ENCODE data around the gene BCAR1. TPM values are rescaled to one million over a fixed set of nuclear protein-coding genes. Genes with fewer than 3 reads are reported as not detected.

Gene BCAR1
- polyA plus RNA-seq, 1 donor: 51.2 TPM

- no peak for DNase-seq
Measured at GRCh38 chr16:75204410-75204758, 47.0 kb downstream of the BCAR1 start.

GRCh38 chr16:75203667-75204409 is 47.6 kb downstream of the BCAR1 start:
- DNase-seq: no peak

GRCh38 chr16:75203096-75203495 is 48.3 kb downstream of the BCAR1 start:
- DNase-seq: no peak

GRCh38 chr16:75202069-75202590 is 49.3 kb downstream of the BCAR1 start:
- DNase-seq: no peak

GRCh38 chr16:75198135-75198600 is 53.3 kb downstream of the BCAR1 start:
- no peak for DNase-seq

- DNase-seq: no peak
Measured at GRCh38 chr16:75197522-75198134, 53.8 kb downstream of the BCAR1 start.

GRCh38 chr16:75196836-75197235 is 54.6 kb downstream of the BCAR1 start:
- DNase-seq: no peak

- DNase-seq: no peak
Measured at GRCh38 chr16:75195811-75196790, 55.3 kb downstream of the BCAR1 start.

- DNase-seq: no peak
Measured at GRCh38 chr16:75193730-75194444, 57.5 kb downstream of the BCAR1 start.

- no peak for DNase-seq
Measured at GRCh38 chr16:75193265-75193650, 58.2 kb downstream of the BCAR1 start.

GRCh38 chr16:75192606-75193264 is 58.7 kb downstream of the BCAR1 start:
- no peak for DNase-seq

- DNase-seq: no peak
Measured at GRCh38 chr16:75189638-75190245, 61.7 kb downstream of the BCAR1 start.

- no peak for DNase-seq
Measured at GRCh38 chr16:75188832-75189477, 62.5 kb downstream of the BCAR1 start.

- DNase-seq: no peak
Measured at GRCh38 chr16:75181630-75182029, 69.8 kb downstream of the BCAR1 start.

- no peak for DNase-seq
Measured at GRCh38 chr16:75179208-75179607, 72.2 kb downstream of the BCAR1 start.

Other genes with a start within 250 kb of the BCAR1 start
- 4.1 TPM for gene LDHD, start 134.8 kb downstream of the BCAR1 start, polyA plus RNA-seq (ENCODE audit: insufficient read length)
- gene ZFP1, start 103.1 kb downstream of the BCAR1 start, polyA plus RNA-seq (ENCODE audit: insufficient read length): 25.3 TPM
- gene CTRB2, start 44.5 kb downstream of the BCAR1 start, polyA plus RNA-seq (ENCODE audit: insufficient read length): not detected
- gene CTRB1, start 32.6 kb downstream of the BCAR1 start, polyA plus RNA-seq (ENCODE audit: insufficient read length): 0.18 TPM
- gene CFDP1, start 181.9 kb upstream of the BCAR1 start, polyA plus RNA-seq (ENCODE audit: insufficient read length): 167 TPM
- gene TMEM170A, start 213.1 kb upstream of the BCAR1 start, polyA plus RNA-seq (ENCODE audit: insufficient read length): 50.1 TPM
- gene CHST6, start 243.8 kb upstream of the BCAR1 start, polyA plus RNA-seq (ENCODE audit: insufficient read length): 0.98 TPM